HG03520 (cell line): Measurements from ENCODE around the gene MACC1.

Experiments
- ATAC-seq: cut with Tn5 transposase; IDR thresholded peaks from one replicate; pipeline ENCODE4 v1.9.1; 2021; ENCODE audit warnings: mild to moderate bottlenecking, moderate library complexity; ENCODE audit not compliant: unreplicated experiment

MACC1 gene

GRCh38 chr7:20185988-20186387 lies 31.2 kb downstream of the MACC1 start:
- ATAC-seq: no peak

- no peak for ATAC-seq
Measured at GRCh38 chr7:20183086-20183485, 34.1 kb downstream of the MACC1 start.

GRCh38 chr7:20176578-20177242 lies 40.5 kb downstream of the MACC1 start:
- ATAC-seq: no peak

GRCh38 chr7:20173828-20174227 lies 43.4 kb downstream of the MACC1 start:
- no peak for ATAC-seq

GRCh38 chr7:20172736-20173334 lies 44.3 kb downstream of the MACC1 start:
- ATAC-seq: no peak

- ATAC-seq: no peak
Measured at GRCh38 chr7:20170633-20171032, 46.6 kb downstream of the MACC1 start.

GRCh38 chr7:20165146-20165510 lies 52.1 kb downstream of the MACC1 start:
- ATAC-seq: no peak

GRCh38 chr7:20164425-20165145 lies 52.6 kb downstream of the MACC1 start:
- no peak for ATAC-seq

- ATAC-seq: no peak
Measured at GRCh38 chr7:20162665-20163064, 54.5 kb downstream of the MACC1 start.

GRCh38 chr7:20159226-20159747 lies 57.9 kb downstream of the MACC1 start:
- no peak for ATAC-seq

GRCh38 chr7:20158684-20159083 lies 58.5 kb downstream of the MACC1 start:
- ATAC-seq: no peak

- ATAC-seq: no peak
Measured at GRCh38 chr7:20157456-20157855, 59.7 kb downstream of the MACC1 start.

GRCh38 chr7:20153999-20154398 lies 63.2 kb downstream of the MACC1 start:
- ATAC-seq: no peak

- ATAC-seq: no peak
Measured at GRCh38 chr7:20153567-20153966, 63.6 kb downstream of the MACC1 start.

- no peak for ATAC-seq
Measured at GRCh38 chr7:20152511-20152910, 64.7 kb downstream of the MACC1 start.

- no peak for ATAC-seq
Measured at GRCh38 chr7:20151708-20152456, 65.3 kb downstream of the MACC1 start.

- no peak for ATAC-seq
Measured at GRCh38 chr7:20146451-20146850, 70.7 kb downstream of the MACC1 start.

GRCh38 chr7:20144801-20145200 lies 72.4 kb downstream of the MACC1 start:
- ATAC-seq: no peak

- no peak for ATAC-seq
Measured at GRCh38 chr7:20141666-20142065, 75.5 kb downstream of the MACC1 start.

GRCh38 chr7:20141002-20141345 lies 76.2 kb downstream of the MACC1 start:
- ATAC-seq: no peak

- ATAC-seq: no peak
Measured at GRCh38 chr7:20140291-20141001, 76.7 kb downstream of the MACC1 start.
